Testis (tissue), 2 donors: ENCODE data around the gene GOLGA6B.

Experiments used
- CTCF ChIP-seq, 3 experiments: fragments of 450-650 bp in 2 of 3; fragments of 200-600 bp in 1 of 3; sonication (generic) in 1 of 3; IDR thresholded peaks; one replicate each; pipeline ENCODE4 v1.5.1; 2016 to 2019; ENCODE audit warnings: antibody characterized with exemption in 3 of 3, mild to moderate bottlenecking in 2 of 3, moderate library complexity in 1 of 3
- POLR2A ChIP-seq: fragments of 450-650 bp; IDR thresholded peaks from one replicate; pipeline ENCODE4 v1.6.1; 2017; ENCODE audit warnings: antibody characterized with exemption, mild to moderate bottlenecking, moderate library complexity

- no peak for TF ChIP-seq CTCF (IDR thresholded peaks at IDR 0.05)
- no peak for TF ChIP-seq POLR2A
Measured at GRCh38 chr15:72676838-72677237, 22.3 kb downstream of the GOLGA6B start.
